ENCODE data around the gene MAK.
"Not testable (repeated sequence)": the region's sequence is repeated elsewhere in the genome, so short reads cannot be mapped to it uniquely, and the experiment has no call there.

MAK gene

DNA sequence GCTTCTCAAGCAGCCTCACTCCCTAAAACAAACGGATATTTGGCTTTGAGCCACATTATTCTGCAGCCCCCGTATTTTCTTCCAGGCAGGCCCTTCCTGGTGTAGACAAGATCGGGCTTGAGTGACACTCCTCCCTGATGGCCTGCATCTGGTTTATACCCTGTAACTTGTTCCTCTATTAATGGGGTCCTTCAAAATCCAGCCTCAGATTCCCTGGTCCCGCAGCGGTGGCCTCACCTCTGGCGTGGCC lies 115.8 kb downstream of the MAK start:
- DNase-seq, result no peak

DNA sequence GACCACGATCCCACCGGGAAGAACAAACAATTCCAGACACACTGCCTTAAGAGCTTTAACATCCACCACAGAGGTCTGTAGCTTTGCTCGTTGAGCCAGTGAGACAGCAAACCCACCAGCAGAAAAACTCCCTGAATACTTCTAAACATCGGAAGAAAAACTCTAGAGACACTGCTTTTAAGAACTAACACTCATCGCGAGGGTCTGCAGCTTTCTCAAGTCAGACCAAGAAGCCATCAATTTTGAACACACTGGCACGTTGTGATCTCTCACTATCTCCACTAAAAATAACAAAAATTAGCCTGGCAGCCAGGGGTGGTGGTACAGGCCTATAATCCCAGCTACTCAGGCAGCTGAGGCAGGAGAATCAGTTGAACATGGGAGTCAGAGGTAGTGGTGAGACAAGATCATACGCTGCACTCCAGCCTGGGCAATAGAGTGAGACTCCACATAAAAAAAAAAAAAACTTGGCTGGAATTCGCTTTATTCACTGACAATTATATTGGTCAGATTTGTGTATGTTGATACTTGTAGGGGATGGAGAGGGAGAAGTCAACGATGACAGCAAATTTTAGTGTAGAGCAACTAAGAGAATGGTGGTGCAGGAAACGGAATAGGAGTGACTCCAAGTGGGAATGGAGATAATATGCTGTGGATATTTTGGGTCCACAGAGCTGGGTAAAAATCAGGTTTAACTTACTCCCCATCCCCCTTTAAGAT lies 116.3 kb downstream of the MAK start:
- no peak for DNase-seq

DNA sequence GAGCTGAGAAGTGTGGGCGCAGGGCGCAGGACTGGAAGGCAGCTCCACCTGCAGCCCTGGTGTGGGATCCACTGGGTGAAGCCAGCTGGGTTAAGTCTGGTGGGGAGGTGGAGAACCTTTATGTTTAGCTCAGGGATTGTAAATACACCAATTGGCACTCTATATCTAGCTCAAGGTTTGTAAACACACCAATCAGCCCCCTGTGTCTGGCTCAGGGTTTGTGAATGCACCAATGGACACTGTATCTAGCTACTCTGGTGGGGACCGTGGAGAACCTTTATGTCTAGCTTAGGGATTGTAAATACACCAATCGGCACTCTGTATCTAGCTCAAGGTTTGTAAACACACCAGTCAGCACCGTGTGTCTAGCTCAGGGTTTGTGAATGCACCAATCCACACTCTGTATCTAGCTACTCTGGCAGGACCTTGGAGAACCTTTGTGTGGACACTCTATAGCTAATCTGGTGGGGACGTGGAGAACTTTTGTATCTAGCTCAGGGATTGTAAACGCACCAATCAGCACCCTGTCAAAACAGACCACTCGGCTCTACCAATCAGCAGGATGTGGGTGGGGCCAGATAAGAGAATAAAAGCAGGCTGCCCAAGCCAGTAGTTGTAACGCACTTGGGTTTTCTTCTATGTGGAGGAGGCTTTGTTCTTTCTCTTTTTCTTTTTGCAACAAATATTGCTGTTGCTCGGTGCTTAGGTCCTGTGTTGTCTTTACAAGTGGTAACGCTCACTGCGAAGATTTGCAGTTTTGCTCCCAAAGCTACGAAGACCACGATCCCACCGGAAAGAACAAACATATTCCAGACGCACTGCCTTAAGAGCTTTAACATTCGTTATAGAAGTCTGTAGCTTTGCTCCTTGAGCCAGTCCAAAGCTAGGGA lies 117.1 kb downstream of the MAK start:
- DNase-seq, result not testable (repeated sequence)

DNA sequence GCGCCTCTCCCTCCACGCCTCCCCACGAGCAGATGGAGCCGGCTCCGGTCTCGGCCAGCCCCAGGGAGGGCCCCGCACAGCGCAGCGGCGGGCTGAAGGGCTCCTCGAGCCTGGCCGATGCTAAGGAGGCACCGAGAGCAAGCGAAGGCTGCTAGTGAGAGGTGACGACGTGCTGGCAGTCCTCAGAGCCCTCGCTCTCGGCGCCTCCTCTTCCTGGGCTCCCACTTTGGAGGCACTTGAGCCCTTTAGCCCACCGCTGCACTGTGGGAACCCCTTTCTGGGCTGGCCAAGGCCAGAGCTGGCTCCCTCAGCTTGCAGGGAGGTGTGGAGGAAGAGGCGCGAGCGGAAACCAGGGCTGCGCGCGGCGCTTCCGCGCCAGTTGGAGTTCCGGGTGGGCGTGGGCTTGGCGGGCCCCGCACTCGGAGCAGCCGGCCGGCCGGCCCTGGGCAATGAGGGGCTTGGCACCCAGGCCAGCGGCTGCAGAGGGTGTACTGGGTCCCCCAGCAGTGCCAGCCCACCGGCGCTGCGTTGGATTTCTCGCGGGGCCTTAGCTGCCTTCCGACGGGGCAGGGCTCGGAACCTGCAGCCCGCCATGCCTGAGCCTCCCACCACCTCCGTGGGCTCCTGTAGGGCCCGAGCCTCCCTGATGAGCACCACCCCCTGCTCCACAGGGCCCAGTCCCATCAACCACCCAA lies 117.9 kb downstream of the MAK start:
- DNase-seq, result no peak

DNA sequence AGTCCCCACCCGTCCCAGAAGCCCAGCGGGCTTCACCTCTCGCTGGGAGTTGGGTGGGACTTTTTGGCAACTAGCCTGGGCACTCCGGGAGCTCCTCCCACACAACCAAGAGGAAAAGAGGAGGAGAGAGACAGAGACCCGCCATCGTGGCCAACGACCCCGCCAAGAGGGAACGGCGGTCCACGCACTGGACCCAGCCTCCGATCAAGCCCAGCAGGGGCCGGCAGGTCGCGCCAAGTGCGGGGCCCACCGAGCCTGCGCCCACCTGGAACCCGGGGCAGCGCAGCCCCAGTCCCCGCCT lies 118.4 kb downstream of the MAK start:
- no peak for DNase-seq

DNA sequence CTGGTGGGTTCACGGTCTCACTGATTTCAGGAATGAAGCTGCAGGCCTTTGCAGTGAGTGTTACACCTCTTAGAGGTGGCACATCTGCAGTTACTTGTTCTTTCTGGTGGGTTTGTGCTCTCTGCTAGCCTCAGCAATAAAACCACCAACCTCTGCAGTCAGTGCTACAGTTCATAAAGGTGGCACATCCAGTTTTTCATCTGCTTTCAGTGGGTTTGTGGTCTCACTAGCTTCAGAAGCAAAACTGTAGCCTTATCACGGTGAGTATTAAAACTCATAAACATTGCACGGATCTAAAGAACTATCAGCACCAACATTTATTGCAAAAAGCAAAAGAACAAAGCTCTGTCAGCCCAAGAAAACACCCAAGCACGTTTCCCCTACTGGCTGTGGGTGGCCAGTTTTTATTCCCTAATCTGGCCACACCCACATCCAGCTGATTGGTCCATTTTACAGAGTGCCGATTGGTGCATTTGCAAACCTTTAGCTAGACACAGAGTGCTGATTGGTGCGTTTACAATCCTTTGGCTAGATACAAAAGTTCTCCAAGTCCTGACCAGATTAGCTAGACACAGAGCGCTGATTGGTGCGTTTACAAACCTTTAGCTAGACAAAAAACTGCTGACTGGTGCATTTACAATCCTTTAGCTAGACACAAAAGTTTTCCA lies 118.9 kb downstream of the MAK start:
- no peak for DNase-seq

DNA sequence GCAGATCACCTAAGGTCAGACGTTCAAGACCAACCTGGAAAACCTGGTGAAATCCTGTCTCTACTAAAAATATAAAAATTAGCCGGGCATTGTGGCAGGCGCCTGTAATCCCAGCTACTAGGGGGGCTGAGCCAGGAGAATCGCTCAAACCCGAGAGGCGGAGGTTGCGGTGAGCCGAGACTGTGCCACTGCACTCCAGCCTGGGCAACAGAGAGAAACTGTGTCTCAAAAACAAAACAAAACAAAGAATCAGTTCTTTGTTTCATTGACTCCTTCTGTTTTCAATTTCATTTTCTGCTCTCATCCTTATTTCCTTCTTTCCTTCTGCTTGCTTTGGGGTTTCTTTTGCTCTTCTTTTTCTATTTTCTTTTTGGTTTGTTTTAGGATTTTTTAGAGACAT lies 124.4 kb downstream of the MAK start:
- DNase-seq, result no peak

All from NCI-H1436 treated with DMSO at 0.1 percent for 48 hours (cell line).